ENCODE results near the gene ACTRT3.

GRCh38 chr3:169813757-169814517 lies 44.6 kb upstream of the ACTRT3 start:
- no peak for TF ChIP-seq EP300 (IDR thresholded peaks at IDR 0.05)
- TF ChIP-seq POLR2A (IDR thresholded peaks at IDR 0.05): no peak
- TF ChIP-seq CTCF (IDR thresholded peaks at IDR 0.05): no peak
